ENCODE results near the gene SLC13A3.

Gene SLC13A3

DNA sequence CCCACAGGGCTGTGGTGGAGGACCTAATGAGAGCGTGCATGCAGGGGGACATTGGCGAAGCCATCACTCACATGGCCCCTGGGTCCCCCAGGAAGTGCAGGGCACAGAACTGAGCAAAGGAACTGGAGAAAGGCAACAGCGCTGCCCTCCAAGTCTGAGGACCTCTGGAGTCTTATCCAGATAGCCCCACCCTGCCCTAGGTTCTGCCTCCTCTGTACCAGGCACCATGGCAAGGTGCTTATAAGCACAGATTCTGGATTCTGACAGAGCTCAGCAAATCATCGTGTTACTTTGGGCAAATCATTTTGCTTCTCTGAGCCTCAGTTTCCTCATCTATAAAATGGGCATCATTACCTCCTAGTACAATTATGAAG lies 44.5 kb downstream of the SLC13A3 start:
- Histone ChIP-seq H3K4me1 (ENCODE audit: control insufficient read depth in 2 of 2, insufficient read depth in 1 of 2, low read depth in 1 of 2, low read length in 2 of 2) (no peaks in the 10 kb centered on the region), H2AK5ac (ENCODE audit: low read depth, low read length) (no peak overlapping the region), H3K4me2 (ENCODE audit: insufficient read depth, low read length, poor library complexity, severe bottlenecking) (no peak overlapping the region), H4K91ac (ENCODE audit: low read depth, low read length, poor library complexity) (no peak overlapping the region), H3K4me3 (ENCODE audit: low read length in 2 of 2) (no peak overlapping the region), H3K9me3 (replicated peaks in 1 of 2; ENCODE audit: control insufficient read depth in 2 of 2, insufficient read depth in 1 of 2, low read depth in 1 of 2, low read length in 2 of 2) (no peaks in the 10 kb centered on the region), H3K18ac (ENCODE audit: low read length) (no peak overlapping the region), H2BK120ac (ENCODE audit: low read depth, low read length) (no peak overlapping the region), H3K79me1 (ENCODE audit: low read depth, low read length) (no peaks in the 10 kb centered on the region), H3K14ac (ENCODE audit: low read length) (no peak overlapping the region), H3K23ac (ENCODE audit: low read depth, low read length, poor library complexity) (no peak overlapping the region), H3K4ac (ENCODE audit: low read length) (no peak overlapping the region), H3K27me3 (ENCODE audit: control insufficient read depth in 3 of 3, insufficient read depth in 3 of 3, low read depth in 1 of 3, low read length in 3 of 3) (peaks cover 0 to 2% (median 0%) of the 10 kb centered on the region in 3 experiments), H3K27ac (replicated peaks; ENCODE audit: low read length) (no peak overlapping the region), H4K8ac (ENCODE audit: low read depth, low read length) (no peak overlapping the region), H2AFZ (ENCODE audit: low read length) (no peak overlapping the region), H3K9ac (ENCODE audit: low read depth, low read length, poor library complexity) (no peak overlapping the region), H3K36me3 (replicated peaks in 1 of 2; ENCODE audit: control insufficient read depth in 2 of 2, insufficient read depth in 2 of 2, low read length in 2 of 2) (no peaks in the 10 kb centered on the region), H2BK5ac (ENCODE audit: low read length) (no peak overlapping the region), H2BK12ac (ENCODE audit: low read length) (no peak overlapping the region), H2BK15ac (ENCODE audit: low read length) (no peak overlapping the region)
- no peak for DNase-seq (ENCODE audit: low spot score)
- WGBS, 2 donors (ENCODE audit: extremely low coverage in 2 of 2, insufficient read length in 2 of 2, insufficient replicate concordance in 1 of 2): no CpG with 5 or more reads among the region's 4 CpGs

- H4K91ac ChIP-seq (ENCODE audit: low read depth, low read length, poor library complexity): no peak overlapping the region
- no peak overlapping the region for H2BK15ac ChIP-seq (ENCODE audit: low read length)
- H3K4me1 ChIP-seq (ENCODE audit: control insufficient read depth in 2 of 2, insufficient read depth in 1 of 2, low read depth in 1 of 2, low read length in 2 of 2): no peaks in the 10 kb centered on the region
- H3K4me3 ChIP-seq (ENCODE audit: low read length in 2 of 2): no peak overlapping the region
- no CpG with 5 or more reads among the region's 9 CpGs for WGBS, 2 donors (ENCODE audit: extremely low coverage in 2 of 2, insufficient read length in 2 of 2, insufficient replicate concordance in 1 of 2)
- H3K14ac ChIP-seq (ENCODE audit: low read length): no peak overlapping the region
- no peak overlapping the region for H4K8ac ChIP-seq (ENCODE audit: low read depth, low read length)
- no peak overlapping the region for H3K9ac ChIP-seq (ENCODE audit: low read depth, low read length, poor library complexity)
- no peaks in the 10 kb centered on the region for H3K79me1 ChIP-seq (ENCODE audit: low read depth, low read length)
- H3K23ac ChIP-seq (ENCODE audit: low read depth, low read length, poor library complexity): no peak overlapping the region
- no peak overlapping the region for H3K4ac ChIP-seq (ENCODE audit: low read length)
- no peak overlapping the region for H2AFZ ChIP-seq (ENCODE audit: low read length)
- H3K27ac ChIP-seq (replicated peaks; ENCODE audit: low read length): no peak overlapping the region
- no peak overlapping the region for H2BK12ac ChIP-seq (ENCODE audit: low read length)
- no peak for DNase-seq (ENCODE audit: low spot score)
- no peak overlapping the region for H3K4me2 ChIP-seq (ENCODE audit: insufficient read depth, low read length, poor library complexity, severe bottlenecking)
- no peaks in the 10 kb centered on the region for H3K9me3 ChIP-seq (replicated peaks in 1 of 2; ENCODE audit: control insufficient read depth in 2 of 2, insufficient read depth in 1 of 2, low read depth in 1 of 2, low read length in 2 of 2)
- H2AK5ac ChIP-seq (ENCODE audit: low read depth, low read length): no peak overlapping the region
- H3K36me3 ChIP-seq (replicated peaks in 1 of 2; ENCODE audit: control insufficient read depth in 2 of 2, insufficient read depth in 2 of 2, low read length in 2 of 2): no peaks in the 10 kb centered on the region
- no peak overlapping the region for H3K18ac ChIP-seq (ENCODE audit: low read length)
- peaks cover 0 to 2% (median 0%) of the 10 kb centered on the region in 3 experiments for H3K27me3 ChIP-seq (ENCODE audit: control insufficient read depth in 3 of 3, insufficient read depth in 3 of 3, low read depth in 1 of 3, low read length in 3 of 3)
- no peak overlapping the region for H2BK120ac ChIP-seq (ENCODE audit: low read depth, low read length)
- H2BK5ac ChIP-seq (ENCODE audit: low read length): no peak overlapping the region
These were observed 45.1 kb downstream of the SLC13A3 start for GRCh38 chr20:46605978-46606816.

- Histone ChIP-seq H2BK15ac (ENCODE audit: low read length) (no peak overlapping the region), H2AK5ac (ENCODE audit: low read depth, low read length) (no peak overlapping the region), H3K4me3 (ENCODE audit: low read length in 2 of 2) (no peak overlapping the region), H2BK5ac (ENCODE audit: low read length) (no peak overlapping the region), H3K14ac (ENCODE audit: low read length) (no peak overlapping the region), H4K91ac (ENCODE audit: low read depth, low read length, poor library complexity) (no peak overlapping the region), H2AFZ (ENCODE audit: low read length) (no peak overlapping the region), H3K18ac (ENCODE audit: low read length) (no peak overlapping the region), H4K8ac (ENCODE audit: low read depth, low read length) (no peak overlapping the region), H3K27ac (replicated peaks; ENCODE audit: low read length) (no peak overlapping the region), H3K36me3 (replicated peaks in 1 of 2; ENCODE audit: control insufficient read depth in 2 of 2, insufficient read depth in 2 of 2, low read length in 2 of 2) (no peaks in the 10 kb centered on the region), H3K4ac (ENCODE audit: low read length) (no peak overlapping the region), H2BK120ac (ENCODE audit: low read depth, low read length) (no peak overlapping the region), H3K4me2 (ENCODE audit: insufficient read depth, low read length, poor library complexity, severe bottlenecking) (no peak overlapping the region), H2BK12ac (ENCODE audit: low read length) (no peak overlapping the region), H3K79me1 (ENCODE audit: low read depth, low read length) (no peaks in the 10 kb centered on the region), H3K23ac (ENCODE audit: low read depth, low read length, poor library complexity) (no peak overlapping the region), H3K9me3 (replicated peaks in 1 of 2; ENCODE audit: control insufficient read depth in 2 of 2, insufficient read depth in 1 of 2, low read depth in 1 of 2, low read length in 2 of 2) (no peaks in the 10 kb centered on the region), H3K27me3 (ENCODE audit: control insufficient read depth in 3 of 3, insufficient read depth in 3 of 3, low read depth in 1 of 3, low read length in 3 of 3) (peaks cover 0 to 2% (median 0%) of the 10 kb centered on the region in 3 experiments), H3K9ac (ENCODE audit: low read depth, low read length, poor library complexity) (no peak overlapping the region), H3K4me1 (ENCODE audit: control insufficient read depth in 2 of 2, insufficient read depth in 1 of 2, low read depth in 1 of 2, low read length in 2 of 2) (no peaks in the 10 kb centered on the region)
- DNase-seq (ENCODE audit: low spot score): no peak
These were observed 46.1 kb downstream of the SLC13A3 start for GRCh38 chr20:46605181-46605580.

DNA sequence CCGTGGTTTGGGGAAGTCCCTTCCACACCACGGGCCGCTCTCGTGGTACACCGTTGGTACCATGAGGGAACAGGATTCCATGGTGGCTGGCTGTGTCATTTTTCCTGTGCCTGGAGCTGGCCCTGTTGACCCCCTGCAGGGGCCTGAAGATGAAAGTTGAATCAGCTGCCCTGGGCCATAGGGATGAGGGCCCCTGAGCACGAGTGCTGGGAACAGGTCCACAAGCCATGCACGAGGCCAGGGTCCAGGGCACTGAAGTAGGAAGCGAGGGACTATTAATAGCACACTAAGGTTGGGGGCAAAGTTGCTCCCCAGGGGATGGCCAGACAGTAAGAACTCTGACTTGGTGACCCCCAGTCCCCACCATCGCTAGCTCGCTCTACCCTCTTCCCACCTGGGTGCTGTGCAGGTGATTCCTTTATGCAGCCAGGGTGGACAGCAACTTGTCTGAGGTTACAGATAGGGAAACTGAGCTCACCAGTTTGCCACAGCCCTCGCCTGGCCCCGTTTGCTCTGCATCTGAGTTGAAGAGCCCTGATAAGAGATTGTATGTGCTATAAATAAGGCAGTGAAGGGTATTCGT lies 46.6 kb downstream of the SLC13A3 start:
- H3K36me3 ChIP-seq (replicated peaks in 1 of 2; ENCODE audit: control insufficient read depth in 2 of 2, insufficient read depth in 2 of 2, low read length in 2 of 2): no peaks in the 10 kb centered on the region
- no peak overlapping the region for H3K9ac ChIP-seq (ENCODE audit: low read depth, low read length, poor library complexity)
- H4K91ac ChIP-seq (ENCODE audit: low read depth, low read length, poor library complexity): no peak overlapping the region
- no peak overlapping the region for H3K4ac ChIP-seq (ENCODE audit: low read length)
- no peak for DNase-seq (ENCODE audit: low spot score)
- no peaks in the 10 kb centered on the region for H3K4me1 ChIP-seq (ENCODE audit: control insufficient read depth in 2 of 2, insufficient read depth in 1 of 2, low read depth in 1 of 2, low read length in 2 of 2)
- H2BK12ac ChIP-seq (ENCODE audit: low read length): no peak overlapping the region
- H3K4me3 ChIP-seq (ENCODE audit: low read length in 2 of 2): no peak overlapping the region
- H4K8ac ChIP-seq (ENCODE audit: low read depth, low read length): no peak overlapping the region
- peaks cover 0 to 2% (median 0%) of the 10 kb centered on the region in 3 experiments for H3K27me3 ChIP-seq (ENCODE audit: control insufficient read depth in 3 of 3, insufficient read depth in 3 of 3, low read depth in 1 of 3, low read length in 3 of 3)
- no peak overlapping the region for H2BK5ac ChIP-seq (ENCODE audit: low read length)
- H3K4me2 ChIP-seq (ENCODE audit: insufficient read depth, low read length, poor library complexity, severe bottlenecking): no peak overlapping the region
- H3K18ac ChIP-seq (ENCODE audit: low read length): no peak overlapping the region
- H3K14ac ChIP-seq (ENCODE audit: low read length): no peak overlapping the region
- no peak overlapping the region for H3K23ac ChIP-seq (ENCODE audit: low read depth, low read length, poor library complexity)
- no peak overlapping the region for H2AK5ac ChIP-seq (ENCODE audit: low read depth, low read length)
- no peaks in the 10 kb centered on the region for H3K9me3 ChIP-seq (replicated peaks in 1 of 2; ENCODE audit: control insufficient read depth in 2 of 2, insufficient read depth in 1 of 2, low read depth in 1 of 2, low read length in 2 of 2)
- no peak overlapping the region for H3K27ac ChIP-seq (replicated peaks; ENCODE audit: low read length)
- no peak overlapping the region for H2BK15ac ChIP-seq (ENCODE audit: low read length)
- H2AFZ ChIP-seq (ENCODE audit: low read length): no peak overlapping the region
- no peak overlapping the region for H2BK120ac ChIP-seq (ENCODE audit: low read depth, low read length)
- no peaks in the 10 kb centered on the region for H3K79me1 ChIP-seq (ENCODE audit: low read depth, low read length)
- WGBS, 2 donors (ENCODE audit: extremely low coverage in 2 of 2, insufficient read length in 2 of 2, insufficient replicate concordance in 1 of 2): no CpG with 5 or more reads among the region's 13 CpGs

All from neuronal stem cell (in vitro differentiated cells).